Adipose tissue (tissue), 3 donors: ENCODE measurements around the gene MFSD12. TPM values are rescaled to one million over a fixed set of nuclear protein-coding genes. Genes with fewer than 3 reads are reported as not detected.
"Not testable (repeated sequence)": the region's sequence is repeated elsewhere in the genome, so short reads cannot be mapped to it uniquely, and the experiment has no call there.

Source experiments
- H3K27ac ChIP-seq: one replicate; pipeline ENCODE4 v1.5.1; 2013; ENCODE audit warnings: low read depth, low read length
- WGBS, 3 donors: extraction: QIAGEN DNeasy Blood & Tissue Kit; methylation state at CpG; one replicate each; pipeline ENCODE4 v1.1.7; 2013; 5-methylcytosine and 5-hydroxymethylcytosine counted together
- polyA plus RNA-seq, 3 donors: library from polyadenylated mRNA; stranded (reverse); fragments of 200-250 nt; gene quantifications; one replicate each; pipeline ENCODE4 v1.2.3, GENCODE V29; 2013
- donor health status: healthy with polysubstance abuse.
- donor health status: Bipolar disorder and iron deficiency.
- donor health status: healthy.

Gene MFSD12
- polyA plus RNA-seq, 3 donors = 26.3 to 32.9 (median 31.8) TPM

GRCh38 chr19:3586127-3586626 lies 28.8 kb upstream of the MFSD12 start:
- WGBS, 3 donors = 23 to 27% (median 24%) methylated on average over 15 to 16 of the region's 16 CpGs
- no peak overlapping the region for H3K27ac ChIP-seq

- WGBS, 3 donors = 3 to 4% (median 3%) methylated on average over 54 to 84 of the region's 84 CpGs
- no peak within 1 kb of the TSS for H3K27ac ChIP-seq
These were observed 28.1 kb upstream of the MFSD12 start, which contains the start of gene GIPC3 for GRCh38 chr19:3585301-3586126. GIPC3 (plus strand) TSS chr19:3585478; CDS start chr19:3585598, 120 bp downstream.

DNA sequence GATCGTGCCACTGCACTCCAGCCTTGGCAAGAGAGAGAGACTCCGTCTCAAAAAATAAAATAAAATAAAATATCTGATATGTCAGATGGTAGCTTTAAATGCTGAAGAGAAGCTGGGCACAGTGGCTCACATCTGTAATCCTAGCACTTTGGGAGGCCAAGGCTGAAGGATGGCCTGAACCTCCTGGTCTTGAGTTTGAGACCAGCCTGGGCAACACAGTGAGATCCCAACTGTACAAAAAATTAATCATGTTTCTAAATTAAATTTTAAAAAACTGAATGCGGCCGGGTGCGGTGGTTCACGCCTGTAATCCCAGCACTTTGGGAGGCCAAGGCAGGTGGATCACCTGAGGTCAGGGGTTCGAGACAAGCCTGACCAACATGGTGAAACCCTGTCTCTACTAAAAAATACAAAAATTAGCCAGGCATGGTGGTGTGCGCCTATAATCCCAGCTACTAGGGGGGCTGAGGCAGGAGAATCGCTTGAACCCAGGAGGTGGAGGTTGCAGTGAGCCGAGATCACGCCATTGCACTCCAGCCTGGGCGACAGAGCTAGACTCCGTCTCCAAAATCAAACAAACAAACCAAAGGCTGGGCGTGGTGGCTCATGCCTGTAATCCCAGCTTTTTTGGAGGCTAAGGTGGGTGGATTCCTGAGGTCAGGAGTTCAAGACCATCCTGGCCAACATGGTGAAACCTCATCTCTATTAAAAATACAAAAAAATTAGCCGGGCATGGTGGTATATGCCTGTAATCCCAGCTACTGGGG lies 26.8 kb upstream of the MFSD12 start:
- WGBS, 3 donors = 84 to 90% (median 87%) methylated on average over 15 of the region's 15 CpGs
- not testable (repeated sequence) for H3K27ac ChIP-seq

DNA sequence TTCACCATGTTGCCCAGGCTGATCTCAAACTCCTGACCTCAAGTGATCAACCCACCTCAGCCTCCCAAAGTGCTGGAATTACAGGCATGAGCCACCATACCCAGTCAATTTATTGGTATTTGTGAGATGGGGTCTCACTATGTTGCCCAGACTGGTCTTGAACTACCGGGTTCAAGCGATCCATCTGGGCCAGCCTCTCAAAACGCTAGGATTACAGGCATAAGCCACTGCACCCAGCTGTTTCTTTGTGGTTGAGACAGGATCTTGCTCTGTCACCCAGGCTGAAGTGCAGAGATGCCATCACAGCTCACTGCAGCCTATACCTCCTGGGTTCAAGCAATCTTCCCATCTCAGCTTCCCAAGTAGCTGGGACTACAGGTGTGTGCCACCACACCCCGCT lies 24.4 kb upstream of the MFSD12 start:
- not testable (repeated sequence) for H3K27ac ChIP-seq
- 78 to 87% (median 86%) methylated on average over 4 of the region's 4 CpGs for WGBS, 3 donors

DNA sequence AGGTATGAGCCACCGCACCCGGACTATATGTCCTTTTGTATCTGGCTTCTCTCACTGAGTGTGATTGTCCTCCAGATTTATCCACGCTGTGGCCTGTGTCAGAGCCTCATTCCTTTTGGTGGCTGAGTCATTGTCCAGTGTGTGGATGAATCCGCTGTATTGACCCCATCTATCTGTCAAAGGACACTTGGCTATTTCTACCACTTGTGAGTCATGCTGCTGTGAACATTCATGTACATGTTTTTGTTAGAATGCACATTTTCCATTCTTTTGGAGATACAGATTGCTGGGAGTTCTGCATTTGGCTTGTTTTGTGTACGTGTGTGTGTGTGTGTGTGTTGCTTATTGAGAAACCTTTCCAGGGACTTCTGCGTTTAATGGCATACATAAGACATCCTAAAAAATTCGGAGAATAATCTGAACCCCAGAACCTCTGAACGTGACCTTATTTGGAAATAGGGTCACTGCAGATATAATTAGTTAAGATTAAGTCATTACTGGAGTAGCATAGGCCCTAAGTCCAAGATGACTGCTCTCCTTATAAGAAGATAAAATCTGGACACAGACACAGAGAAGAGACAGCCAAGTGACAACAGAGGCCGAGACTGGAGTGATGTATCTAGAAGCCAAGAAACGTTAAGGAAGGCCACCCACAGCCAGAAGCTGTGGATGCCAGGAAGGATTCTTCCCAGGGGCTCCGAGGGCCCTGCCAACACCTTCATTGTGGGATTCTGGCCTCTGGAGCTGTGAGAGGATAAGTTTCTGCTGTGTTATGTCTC lies 23.0 kb upstream of the MFSD12 start:
- WGBS, 3 donors = 53 to 69% (median 54%) methylated on average over 11 of the region's 11 CpGs
- H3K27ac ChIP-seq = no peak overlapping the region

GRCh38 chr19:3578390-3578789 lies 21.0 kb upstream of the MFSD12 start:
- no peak overlapping the region for H3K27ac ChIP-seq

GRCh38 chr19:3577723-3578344 lies 20.4 kb upstream of the MFSD12 start:
- 86 to 93% (median 89%) methylated on average over 55 to 60 of the region's 60 CpGs for WGBS, 3 donors
- H3K27ac ChIP-seq = no peak overlapping the region

More at GRCh38 chr19:3578390-3578789, 21.0 kb upstream of the MFSD12 start:
- WGBS, 3 donors = 81 to 88% (median 85%) methylated on average over 14 to 17 of the region's 17 CpGs

GRCh38 chr19:3576696-3577443 lies 19.5 kb upstream of the MFSD12 start:
- H3K27ac ChIP-seq = no peak overlapping the region
- 48 to 57% (median 49%) methylated on average over 37 to 71 of the region's 78 CpGs for WGBS, 3 donors

GRCh38 chr19:3575949-3576673 lies 18.7 kb upstream of the MFSD12 start:
- WGBS, 3 donors = 81 to 90% (median 87%) methylated on average over 29 of the region's 29 CpGs
- H3K27ac ChIP-seq = no peak overlapping the region

DNA sequence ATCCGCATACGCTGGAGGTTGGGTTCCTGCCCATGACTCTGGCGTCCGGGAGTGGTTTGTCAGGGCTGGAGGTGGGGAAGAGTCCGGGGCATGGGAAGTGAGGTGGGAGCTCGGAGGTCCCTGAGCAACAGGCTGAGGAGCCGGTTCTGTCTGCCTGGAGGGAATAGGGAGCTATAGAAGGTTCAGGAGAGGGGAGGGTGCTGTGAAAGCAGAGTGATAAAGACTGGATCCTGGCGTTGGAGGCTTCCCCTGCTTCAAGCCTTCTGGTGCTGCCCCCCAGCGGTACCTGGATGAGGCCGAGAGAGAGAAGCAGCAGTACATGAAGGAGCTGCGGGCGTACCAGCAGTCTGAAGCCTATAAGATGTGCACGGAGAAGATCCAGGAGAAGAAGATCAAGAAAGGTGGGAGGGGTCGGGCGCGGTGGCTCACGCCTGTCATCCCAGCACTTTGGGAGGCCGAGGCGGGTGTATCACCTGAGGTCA lies 17.9 kb upstream of the MFSD12 start:
- 89 to 93% (median 92%) methylated on average over 19 of the region's 19 CpGs for WGBS, 3 donors
- no peak overlapping the region for H3K27ac ChIP-seq

- no peak overlapping the region for H3K27ac ChIP-seq
- 60 to 72% (median 65%) methylated on average over 48 to 55 of the region's 55 CpGs for WGBS, 3 donors
These were observed 16.7 kb upstream of the MFSD12 start for GRCh38 chr19:3573858-3574637.

DNA sequence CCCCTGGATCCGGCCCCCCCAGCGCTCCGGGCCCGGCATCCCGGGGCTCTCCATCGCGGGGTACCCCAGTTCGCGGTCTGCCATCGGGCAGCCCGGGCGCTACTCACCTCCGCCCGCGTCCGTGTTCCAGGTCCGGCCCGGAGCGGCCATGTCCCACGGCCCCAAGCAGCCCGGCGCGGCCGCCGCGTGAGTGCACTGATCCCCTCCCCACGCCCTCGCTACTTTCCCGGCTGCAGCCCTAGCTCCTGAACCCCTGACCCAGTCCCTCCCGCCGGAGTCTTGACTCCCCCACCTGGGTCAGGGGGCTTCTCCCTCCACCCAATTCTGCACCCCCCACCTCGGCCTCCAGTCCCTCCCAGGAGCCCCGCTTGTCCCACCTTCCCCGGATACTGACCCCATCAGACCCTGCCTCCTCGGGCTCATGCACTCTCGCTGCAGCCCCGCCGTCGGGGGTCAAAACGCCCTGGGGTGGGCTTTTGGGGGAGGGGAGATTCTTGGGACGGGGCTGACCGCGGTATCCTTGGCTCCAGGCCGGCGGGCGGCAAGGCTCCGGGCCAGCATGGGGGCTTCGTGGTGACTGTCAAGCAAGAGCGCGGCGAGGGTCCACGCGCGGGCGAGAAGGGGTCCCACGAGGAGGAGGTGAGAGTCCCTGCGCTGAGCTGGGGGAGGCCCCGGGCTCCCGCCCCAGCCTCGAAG lies 15.9 kb upstream of the MFSD12 start:
- WGBS, 3 donors = 0 to 1% (median 1%) methylated on average over 40 to 60 of the region's 60 CpGs
- H3K27ac ChIP-seq = no peak overlapping the region

DNA sequence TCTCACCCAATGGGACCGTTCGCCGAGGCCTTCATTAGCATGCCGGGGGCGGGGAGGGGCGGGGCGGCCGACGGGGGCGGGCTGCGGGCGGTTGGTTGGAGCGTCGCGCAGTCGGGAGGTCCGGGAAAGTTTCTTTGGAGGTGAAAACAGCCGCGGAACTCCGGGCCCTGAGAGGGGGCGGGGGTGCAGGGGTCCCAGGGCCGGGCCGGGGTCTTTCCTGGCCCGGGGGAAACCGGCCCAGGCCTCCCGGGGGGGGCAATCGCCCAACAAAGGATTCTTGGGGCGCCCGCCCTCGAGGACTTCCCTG lies 15.4 kb upstream of the MFSD12 start, which contains the start of gene HMG20B:
Gene HMG20B, plus strand, starts transcription at position 90 of the 307 bp plus-strand sequence. CDS start 366 bp downstream, outside the sequence.
- no peak within 1 kb of the TSS for H3K27ac ChIP-seq
- 0 to 2% (median 0%) methylated on average over 23 to 30 of the region's 30 CpGs for whole genome bisulfite sequencing, 3 donors

GRCh38 chr19:3572132-3572854 lies 14.9 kb upstream of the MFSD12 start:
- WGBS, 3 donors = 1 to 3% (median 3%) methylated on average over 38 to 48 of the region's 48 CpGs

GRCh38 chr19:3570606-3571011 lies 13.2 kb upstream of the MFSD12 start:
- H3K27ac ChIP-seq = no peak overlapping the region
- 67 to 83% (median 77%) methylated on average over 7 of the region's 7 CpGs for WGBS, 3 donors

More at GRCh38 chr19:3572132-3572854, 14.9 kb upstream of the MFSD12 start:
- H3K27ac ChIP-seq = no peak overlapping the region
